SK-N-SH (cell line): ENCODE data around the gene PLEKHG2. TPM values are rescaled to one million over a fixed set of nuclear protein-coding genes. Genes with fewer than 3 reads are reported as not detected.

Experiments used
- CTCF ChIA-PET: fragments of 300-600, 350-600 bp; formaldehyde crosslinking; extraction: SDS; loops from one replicate; lab custom pipeline; 2021; lab: Yijun Ruan, JAX
- POLR2A ChIA-PET: fragments of 350-600 bp; sonication (Branson Sonifier 250); formaldehyde crosslinking; extraction: SDS; loops from one replicate; lab custom pipeline; 2020; ENCODE audit warnings: antibody characterized with exemption, inconsistent platforms; lab: Yijun Ruan, JAX
- DNase-seq: peaks from one replicate; pipeline ENCODE4 v3.0.0; 2012
- H2AFZ ChIP-seq: fragments of 200-600 bp; sonication (generic); 2 replicates; pipeline ENCODE4 v1.8.1; 2016; ENCODE audit warnings: antibody characterized with exemption, mild to moderate bottlenecking, low read depth
- H3F3A ChIP-seq: fragments of 200-600 bp; sonication (generic); replicated peaks from 2 replicates; pipeline ENCODE3; 2016; ENCODE audit warnings: antibody characterized with exemption, mild to moderate bottlenecking; ENCODE audit not compliant: insufficient read depth
- H3K27ac ChIP-seq, 2 experiments: fragments of 200-500 bp in 1 of 2; fragments of 200-600 bp in 1 of 2; sonication (Bioruptor generic) in 1 of 2; sonication (generic), shearing (Covaris generic) in 1 of 2; 2 replicates each; pipeline versions ENCODE4 v1.5.1 to v1.6.1; 2014 to 2016; ENCODE audit warnings: low read depth in 2 of 2, inconsistent platforms in 1 of 2, low read length in 1 of 2, mild to moderate bottlenecking in 1 of 2, mixed read lengths in 1 of 2
- H3K27me3 ChIP-seq: fragments of 200-600 bp; sonication (generic), shearing (Covaris generic); 2 replicates; pipeline ENCODE4 v1.6.1; 2016; ENCODE audit warnings: mixed run types; ENCODE audit not compliant: insufficient read depth
- H3K36me3 ChIP-seq, 2 experiments: fragments of 200-500 bp in 1 of 2; fragments of 200-600 bp in 1 of 2; sonication (Bioruptor generic) in 1 of 2; sonication (generic) in 1 of 2; replicated peaks in 1 of 2; 2 replicates each; pipeline versions ENCODE3 to v1.5.1; 2014 to 2016; ENCODE audit warnings: low read length in 1 of 2, mild to moderate bottlenecking in 1 of 2; ENCODE audit not compliant: insufficient read depth in 2 of 2, control insufficient read depth in 1 of 2
- H3K4me1 ChIP-seq, 2 experiments: fragments of 200-500 bp in 1 of 2; fragments of 200-600 bp in 1 of 2; sonication (Bioruptor generic) in 1 of 2; sonication (generic), shearing (Covaris generic) in 1 of 2; 2 replicates each; pipeline versions ENCODE4 v1.5.1 to v1.6.1; 2014 to 2016; ENCODE audit warnings: low read depth in 1 of 2, low read length in 1 of 2, mixed run types in 1 of 2; ENCODE audit not compliant: insufficient read depth in 2 of 2, control insufficient read depth in 1 of 2
- H3K4me2 ChIP-seq: fragments of 200-600 bp; sonication (generic), shearing (Covaris generic); 2 replicates; pipeline ENCODE4 v1.6.1; 2017; ENCODE audit warnings: mixed run types
- H3K4me3 ChIP-seq, 2 experiments: fragments of 200-500 bp in 1 of 2; fragments of 200-600 bp in 1 of 2; sonication (Bioruptor generic) in 1 of 2; sonication (generic), shearing (Covaris generic) in 1 of 2; 2 replicates each; pipeline versions ENCODE4 v1.5.1 to v1.8.1; 2014 to 2016; ENCODE audit warnings: low read depth in 2 of 2, inconsistent platforms in 1 of 2, low read length in 1 of 2, mild to moderate bottlenecking in 1 of 2, mixed read lengths in 1 of 2, moderate library complexity in 1 of 2
- H3K79me2 ChIP-seq: fragments of 200-600 bp; sonication (generic); 2 replicates; pipeline ENCODE4 v1.8.1; 2017; ENCODE audit warnings: mild to moderate bottlenecking; ENCODE audit not compliant: insufficient read depth
- H3K9ac ChIP-seq: fragments of 200-600 bp; sonication (generic); 2 replicates; pipeline ENCODE4 v1.6.1; 2017; ENCODE audit warnings: mixed run types
- H3K9me2 ChIP-seq: fragments of 200-600 bp; sonication (generic); 2 replicates; pipeline ENCODE4 v1.6.1; 2017; ENCODE audit warnings: mixed run types
- H3K9me3 ChIP-seq: fragments of 200-600 bp; sonication (generic); 2 replicates; pipeline ENCODE4 v1.6.1; 2017; ENCODE audit warnings: mixed run types, mild to moderate bottlenecking, moderate library complexity
- H4K20me1 ChIP-seq: fragments of 200-600 bp; sonication (generic); 2 replicates; pipeline ENCODE4 v1.6.1; 2017; ENCODE audit warnings: mild to moderate bottlenecking, mixed run types; ENCODE audit not compliant: insufficient read depth
- CHD2 ChIP-seq: fragments of 150-350 bp; IDR thresholded peaks from 2 replicates; pipeline ENCODE4 v1.6.1; 2018; ENCODE audit warnings: low read length; ENCODE audit not compliant: partially characterized antibody
- ELF1 ChIP-seq: IDR thresholded peaks from 2 replicates; pipeline ENCODE4 v1.4.0; 2012
- EP300 ChIP-seq, 2 experiments: IDR thresholded peaks; 2 replicates each; pipeline versions ENCODE4 v1.4.0 to v1.6.1; 2012; ENCODE audit warnings: borderline replicate concordance in 1 of 2, low read depth in 1 of 2, low read length in 1 of 2
- EZH2phosphoT487 ChIP-seq: fragments of 200-600 bp; sonication (generic); IDR thresholded peaks from 2 replicates; pipeline ENCODE4 v1.6.1; 2017; ENCODE audit warnings: low read depth, mixed run types, mild to moderate bottlenecking, antibody characterized with exemption, moderate library complexity, borderline replicate concordance
- FOSL2 ChIP-seq: IDR thresholded peaks from 2 replicates; pipeline ENCODE4 v1.4.0; 2012; ENCODE audit warnings: low read depth, mild to moderate bottlenecking, moderate library complexity, borderline replicate concordance
- FOXM1 ChIP-seq: IDR thresholded peaks from 2 replicates; pipeline ENCODE4 v1.4.0; 2012; ENCODE audit warnings: low read depth, mild to moderate bottlenecking
- GABPA ChIP-seq: IDR thresholded peaks from 2 replicates; pipeline ENCODE4 v1.4.0; 2012; ENCODE audit warnings: low read depth, mild to moderate bottlenecking
- GATA2 ChIP-seq: sonication (generic); formaldehyde crosslinking; IDR thresholded peaks from 2 replicates; pipeline ENCODE4 v1.5.0; 2020; ENCODE audit warnings: mild to moderate bottlenecking, missing genetic modification reagents
- JUND ChIP-seq: IDR thresholded peaks from 2 replicates; pipeline ENCODE4 v1.4.0; 2012
- MEF2A ChIP-seq: IDR thresholded peaks from 2 replicates; pipeline ENCODE4 v1.4.0; 2012; ENCODE audit warnings: low read depth, borderline replicate concordance
- NFIC ChIP-seq: IDR thresholded peaks from 2 replicates; pipeline ENCODE4 v1.4.0; 2012; ENCODE audit warnings: borderline replicate concordance
- PBX3 ChIP-seq: IDR thresholded peaks from 2 replicates; pipeline ENCODE4; 2012
- POLR2AphosphoS5 ChIP-seq: IDR thresholded peaks from 2 replicates; pipeline ENCODE4 v1.6.1; 2012; ENCODE audit warnings: low read depth, low read length
- RCOR1 ChIP-seq: fragments of 150-350 bp; IDR thresholded peaks from 2 replicates; pipeline ENCODE4 v1.6.1; 2017; ENCODE audit warnings: antibody characterized with exemption, low read length
- REST ChIP-seq: IDR thresholded peaks from 2 replicates; pipeline ENCODE4 v1.6.1; 2012; ENCODE audit warnings: mild to moderate bottlenecking, low read depth, low read length, moderate library complexity
- RXRA ChIP-seq: IDR thresholded peaks from 2 replicates; pipeline ENCODE4 v1.4.0; 2012; ENCODE audit warnings: low read depth, mild to moderate bottlenecking, borderline replicate concordance
- SIN3A ChIP-seq: IDR thresholded peaks from 2 replicates; pipeline ENCODE4 v1.6.1; 2012; ENCODE audit warnings: low read depth, mild to moderate bottlenecking, low read length, moderate library complexity, borderline replicate concordance
- TAF1 ChIP-seq: IDR thresholded peaks from 2 replicates; pipeline ENCODE4 v1.6.1; 2012; ENCODE audit warnings: low read depth, mild to moderate bottlenecking, low read length, moderate library complexity, borderline replicate concordance
- TCF12 ChIP-seq: IDR thresholded peaks from 2 replicates; pipeline ENCODE4 v1.4.0; 2012
- TEAD4 ChIP-seq: IDR thresholded peaks from 2 replicates; pipeline ENCODE4 v1.4.0; 2012; ENCODE audit warnings: mild to moderate bottlenecking, borderline replicate concordance; ENCODE audit not compliant: insufficient read depth
- WGBS: methylation state at CpG from one replicate; pipeline ENCODE4 v1.1.6; 2017; ENCODE audit warnings: low lambda C conversion rate; 5-methylcytosine and 5-hydroxymethylcytosine counted together
- polyA plus RNA-seq, 3 experiments: library from polyadenylated mRNA; depleted of rRNA; stranded (reverse); fragments of >200 nt; gene quantifications; 2 replicates each; pipeline ENCODE4 v1.2.3, GENCODE V29; 2012
- TF ChIP-seq, protein P1 (sequence below): fragments of 150-350 bp; IDR thresholded peaks from 2 replicates; pipeline ENCODE4 v1.6.1; 2017; ENCODE audit warnings: antibody characterized with exemption, low read length, low read depth, borderline replicate concordance
- TF ChIP-seq, protein P2 (sequence below): IDR thresholded peaks from 2 replicates; pipeline ENCODE4 v1.4.0; 2012; ENCODE audit warnings: low read depth, borderline replicate concordance
- TF ChIP-seq, protein P3 (sequence below): IDR thresholded peaks from 2 replicates; pipeline ENCODE4 v1.4.0; 2012; ENCODE audit warnings: low read depth

Gene PLEKHG2
- polyA plus RNA-seq, 1 of the 3 experiments (the other 2 are of a cell fraction) = 13.6 TPM

- Histone ChIP-seq H3K9ac (peak overlapping the region; percentile 97), H3K36me3 (peaks cover 0 to 7% of the 10 kb centered on the region in 2 experiments), H3K9me2 (no peaks in the 10 kb centered on the region), H2AFZ (no peak overlapping the region), H3K4me2 (peak overlapping the region; percentile 98), H3F3A (peaks cover 44% of the 10 kb centered on the region), H3K4me3 (peak overlapping the region; percentile 41 to 54), H3K27me3 (no peaks in the 10 kb centered on the region), H3K4me1 (peaks cover 22 to 31% of the 10 kb centered on the region in 2 experiments; a peak in 3 of 4 replicates), H3K79me2 (peaks cover 19% of the 10 kb centered on the region), H3K9me3 (no peaks in the 10 kb centered on the region), H4K20me1 (peaks cover 16% of the 10 kb centered on the region), H3K27ac (peak overlapping the region; percentile 77 to 100)
- CTCF ChIA-PET = no interaction called here
- POLR2A ChIA-PET = no interaction called here
- WGBS = 10% methylated on average over 17 of the region's 43 CpGs
- DNase-seq = no peak
- TF ChIP-seq JUND (peak; percentile 78), RXRA (peak; percentile 96), EZH2phosphoT487 (no peak), GABPA (no peak), POLR2AphosphoS5 (peak; percentile 70; the same call in 1 of the 2 replicates), GATA2 (CRISPR knock-in tag) (no peak), MEF2A (no peak; the same call in 1 of the 2 replicates), FOSL2 (peak; percentile 94), CHD2 (peak; percentile 7), TCF12 (peak; percentile 45), EP300 (IDR thresholded peaks at IDR 0.05; ENCODE audit: borderline replicate concordance in 1 of 2, low read depth in 1 of 2, low read length in 1 of 2) (peak; percentile 9 to 62; a peak in 1 of 4 replicates), TAF1 (peak; percentile 49; the same call in 1 of the 2 replicates), NFIC (peak; percentile 79), RCOR1 (no peak), FOXM1 (no peak; the same call in 1 of the 2 replicates), TEAD4 (peak; percentile 45; the same call in 1 of the 2 replicates), ELF1 (peak; percentile 37; the same call in 1 of the 2 replicates), SIN3A (peak; percentile 88; the same call in 1 of the 2 replicates), REST (peak; percentile 20; the same call in 1 of the 2 replicates), PBX3 (peak; percentile 54; the same call in 1 of the 2 replicates)
- TF ChIP-seq, protein P1, sequence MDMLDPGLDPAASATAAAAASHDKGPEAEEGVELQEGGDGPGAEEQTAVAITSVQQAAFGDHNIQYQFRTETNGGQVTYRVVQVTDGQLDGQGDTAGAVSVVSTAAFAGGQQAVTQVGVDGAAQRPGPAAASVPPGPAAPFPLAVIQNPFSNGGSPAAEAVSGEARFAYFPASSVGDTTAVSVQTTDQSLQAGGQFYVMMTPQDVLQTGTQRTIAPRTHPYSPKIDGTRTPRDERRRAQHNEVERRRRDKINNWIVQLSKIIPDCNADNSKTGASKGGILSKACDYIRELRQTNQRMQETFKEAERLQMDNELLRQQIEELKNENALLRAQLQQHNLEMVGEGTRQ = no peak
- TF ChIP-seq, protein P2, sequence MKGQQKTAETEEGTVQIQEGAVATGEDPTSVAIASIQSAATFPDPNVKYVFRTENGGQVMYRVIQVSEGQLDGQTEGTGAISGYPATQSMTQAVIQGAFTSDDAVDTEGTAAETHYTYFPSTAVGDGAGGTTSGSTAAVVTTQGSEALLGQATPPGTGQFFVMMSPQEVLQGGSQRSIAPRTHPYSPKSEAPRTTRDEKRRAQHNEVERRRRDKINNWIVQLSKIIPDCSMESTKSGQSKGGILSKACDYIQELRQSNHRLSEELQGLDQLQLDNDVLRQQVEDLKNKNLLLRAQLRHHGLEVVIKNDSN = 0 out of 2 replicates have a peak, but pooled peaks have one; percentile 12
- TF ChIP-seq, protein P3, sequence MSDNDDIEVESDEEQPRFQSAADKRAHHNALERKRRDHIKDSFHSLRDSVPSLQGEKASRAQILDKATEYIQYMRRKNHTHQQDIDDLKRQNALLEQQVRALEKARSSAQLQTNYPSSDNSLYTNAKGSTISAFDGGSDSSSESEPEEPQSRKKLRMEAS = peak; percentile 78
These were observed 8.8 kb upstream of the PLEKHG2 start for GRCh38 chr19:39403331-39404312.
